ENCODE measurements around the gene TEDC1. TPM values are rescaled to one million over a fixed set of nuclear protein-coding genes. Genes with fewer than 3 reads are reported as not detected.
A peak's percentile ranks its signal among the peaks of the same experiment; 100 is the strongest.

The TEDC1 gene
- total RNA-seq, 1 donor from 2014 or later: 4.0 TPM

GRCh38 chr14:105473677-105474482, 17.2 kb upstream of the TEDC1 start:
- intact Hi-C loops (cut with micrococcal nuclease): no loop called here
- Histone ChIP-seq H3K36me3 (peaks cover 13% of the 10 kb centered on the region), H3K27ac (replicated peaks) (peak overlapping the region; percentile 100), H3K4me3 (peak overlapping the region; percentile 92), H3K9me3 (replicated peaks) (no peaks in the 10 kb centered on the region), H3K4me1 (peaks cover 91% of the 10 kb centered on the region), H3K27me3 (ENCODE audit: low read depth) (no peaks in the 10 kb centered on the region)
- DNase-seq: peak; percentile 97
- TF ChIP-seq CTCF (IDR thresholded peaks at IDR 0.05; ENCODE audit: borderline replicate concordance): no peak

GRCh38 chr14:105474483-105475268, 16.4 kb upstream of the TEDC1 start, which contains the start of gene CRIP2:
Gene CRIP2 (plus strand): TSS chr14:105474821. CDS start chr14:105474863, 42 bp downstream.
- Histone ChIP-seq H3K4me3 (peak within 1 kb of the TSS; percentile 92), H3K27me3 (ENCODE audit: low read depth) (no peaks in the 10 kb centered on the region), H3K4me1 (peaks cover 91% of the 10 kb centered on the region), H3K9me3 (replicated peaks) (no peaks in the 10 kb centered on the region), H3K27ac (replicated peaks) (peak within 1 kb of the TSS; percentile 100), H3K36me3 (peaks cover 19% of the 10 kb centered on the region)
- no peak for TF ChIP-seq CTCF (IDR thresholded peaks at IDR 0.05; ENCODE audit: borderline replicate concordance)
- intact Hi-C loops (cut with micrococcal nuclease): no loop called here
- DNase-seq: peak; percentile 77

- H3K4me3 ChIP-seq: peak overlapping the region; percentile 92
- peaks cover 91% of the 10 kb centered on the region for H3K4me1 ChIP-seq
- intact Hi-C loops (cut with micrococcal nuclease): no loop called here
- H3K27me3 ChIP-seq (ENCODE audit: low read depth): no peaks in the 10 kb centered on the region
- peak overlapping the region; percentile 100 for H3K27ac ChIP-seq (replicated peaks)
- peak; percentile 73 for DNase-seq
- no peak for TF ChIP-seq CTCF (IDR thresholded peaks at IDR 0.05; ENCODE audit: borderline replicate concordance)
- H3K9me3 ChIP-seq (replicated peaks): no peaks in the 10 kb centered on the region
- H3K36me3 ChIP-seq: peaks cover 18% of the 10 kb centered on the region
Observed at GRCh38 chr14:105475269-105476096, 15.6 kb upstream of the TEDC1 start.

- H3K27ac ChIP-seq (replicated peaks): peak overlapping the region; percentile 100
- peak overlapping the region; percentile 92 for H3K4me3 ChIP-seq
- TF ChIP-seq CTCF (IDR thresholded peaks at IDR 0.05; ENCODE audit: borderline replicate concordance): no peak
- H3K27me3 ChIP-seq (ENCODE audit: low read depth): no peaks in the 10 kb centered on the region
- intact Hi-C loops (cut with micrococcal nuclease): no loop called here
- peak; percentile 75 for DNase-seq
- no peaks in the 10 kb centered on the region for H3K9me3 ChIP-seq (replicated peaks)
- peaks cover 91% of the 10 kb centered on the region for H3K4me1 ChIP-seq
- H3K36me3 ChIP-seq: peaks cover 18% of the 10 kb centered on the region
Observed at GRCh38 chr14:105476097-105476830, 14.8 kb upstream of the TEDC1 start.

Measured in left ventricle myocardium inferior (tissue), 1 donor.